GM06990 (cell line): ENCODE data around the gene CERCAM.

Source experiments
- DNase-seq: peaks from one replicate; pipeline ENCODE4 v3.0.0-alpha.2; 2011; ENCODE audit not compliant: insufficient read length; ENCODE audit errors: extremely low read depth
- H3K27me3 ChIP-seq: replicated peaks from 2 replicates; pipeline ENCODE4 v1.6.0; 2011; ENCODE audit warnings: low read length; ENCODE audit not compliant: control insufficient read depth, insufficient read depth
- H3K36me3 ChIP-seq: 2 replicates; pipeline ENCODE4 v1.5.1; 2011; ENCODE audit warnings: low read length; ENCODE audit not compliant: control insufficient read depth, insufficient read depth
- H3K4me3 ChIP-seq: replicated peaks from 2 replicates; pipeline ENCODE4 v1.5.1; 2011; ENCODE audit warnings: low read depth, mild to moderate bottlenecking, control low read depth, low read length
- TF ChIP-seq, protein P1 (sequence below): IDR thresholded peaks from 2 replicates; pipeline ENCODE4 v1.5.1; 2011; ENCODE audit warnings: low read length, control low read depth, mild to moderate bottlenecking, inconsistent platforms; ENCODE audit not compliant: insufficient read depth, poor library complexity, severe bottlenecking

Gene CERCAM

DNA sequence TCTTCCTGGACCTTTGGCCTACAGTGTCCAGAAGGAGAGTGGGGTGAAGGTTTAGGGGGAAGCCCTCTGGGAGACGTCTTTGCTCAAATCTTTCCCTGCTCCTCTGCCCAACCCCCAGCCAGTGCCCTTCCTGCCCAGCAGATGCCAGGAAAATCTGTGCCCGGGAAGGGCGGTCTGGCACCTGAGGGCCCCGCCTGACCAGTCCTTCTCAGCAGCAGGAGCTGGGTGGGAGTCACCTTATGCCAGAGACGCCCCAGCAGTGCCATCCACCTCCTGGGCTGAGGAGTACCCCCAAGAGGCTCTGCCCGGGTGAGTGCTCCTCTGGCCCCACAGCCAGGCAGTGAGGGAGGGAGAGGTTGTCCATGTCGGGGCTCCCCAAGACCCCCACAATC, 14.9 kb upstream of the CERCAM start:
- Histone ChIP-seq H3K36me3 (no peaks in the 10 kb centered on the region), H3K4me3 (no peak overlapping the region), H3K27me3 (no peaks in the 10 kb centered on the region; the same call in none of the 2 replicates)
- no peak for DNase-seq
- TF ChIP-seq, protein P1, sequence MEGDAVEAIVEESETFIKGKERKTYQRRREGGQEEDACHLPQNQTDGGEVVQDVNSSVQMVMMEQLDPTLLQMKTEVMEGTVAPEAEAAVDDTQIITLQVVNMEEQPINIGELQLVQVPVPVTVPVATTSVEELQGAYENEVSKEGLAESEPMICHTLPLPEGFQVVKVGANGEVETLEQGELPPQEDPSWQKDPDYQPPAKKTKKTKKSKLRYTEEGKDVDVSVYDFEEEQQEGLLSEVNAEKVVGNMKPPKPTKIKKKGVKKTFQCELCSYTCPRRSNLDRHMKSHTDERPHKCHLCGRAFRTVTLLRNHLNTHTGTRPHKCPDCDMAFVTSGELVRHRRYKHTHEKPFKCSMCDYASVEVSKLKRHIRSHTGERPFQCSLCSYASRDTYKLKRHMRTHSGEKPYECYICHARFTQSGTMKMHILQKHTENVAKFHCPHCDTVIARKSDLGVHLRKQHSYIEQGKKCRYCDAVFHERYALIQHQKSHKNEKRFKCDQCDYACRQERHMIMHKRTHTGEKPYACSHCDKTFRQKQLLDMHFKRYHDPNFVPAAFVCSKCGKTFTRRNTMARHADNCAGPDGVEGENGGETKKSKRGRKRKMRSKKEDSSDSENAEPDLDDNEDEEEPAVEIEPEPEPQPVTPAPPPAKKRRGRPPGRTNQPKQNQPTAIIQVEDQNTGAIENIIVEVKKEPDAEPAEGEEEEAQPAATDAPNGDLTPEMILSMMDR: no peak

DNA sequence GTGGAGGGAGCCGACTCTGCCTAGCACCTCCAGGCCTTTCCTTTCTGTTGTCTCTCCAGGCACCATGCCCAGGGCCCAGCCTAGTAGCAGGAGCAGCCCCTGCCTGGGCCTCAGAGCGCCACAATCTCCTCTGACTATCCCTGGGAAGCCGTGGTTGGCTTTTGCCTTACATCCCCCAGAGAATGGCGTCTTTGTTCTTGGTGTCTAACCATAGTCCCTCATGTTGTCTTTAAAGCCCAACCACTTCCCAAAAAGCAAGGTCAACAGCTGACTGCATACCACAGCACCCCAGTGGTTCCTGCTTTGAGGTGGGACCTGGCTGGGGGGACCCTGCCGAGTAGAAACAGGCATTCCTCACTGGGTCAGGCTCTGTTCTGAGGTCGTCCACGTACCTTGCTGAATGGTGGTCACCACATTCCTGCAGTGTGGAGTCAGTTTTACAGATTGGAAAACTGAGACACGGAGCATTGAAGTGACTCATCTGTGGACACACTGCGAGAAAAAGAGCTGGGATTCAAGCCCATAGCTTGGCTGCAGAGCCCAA, 13.7 kb upstream of the CERCAM start:
- TF ChIP-seq, protein P1: no peak
- H3K4me3 ChIP-seq: no peak overlapping the region
- H3K27me3 ChIP-seq: no peaks in the 10 kb centered on the region; the same call in none of the 2 replicates
- no peak for DNase-seq
- no peaks in the 10 kb centered on the region for H3K36me3 ChIP-seq

DNA sequence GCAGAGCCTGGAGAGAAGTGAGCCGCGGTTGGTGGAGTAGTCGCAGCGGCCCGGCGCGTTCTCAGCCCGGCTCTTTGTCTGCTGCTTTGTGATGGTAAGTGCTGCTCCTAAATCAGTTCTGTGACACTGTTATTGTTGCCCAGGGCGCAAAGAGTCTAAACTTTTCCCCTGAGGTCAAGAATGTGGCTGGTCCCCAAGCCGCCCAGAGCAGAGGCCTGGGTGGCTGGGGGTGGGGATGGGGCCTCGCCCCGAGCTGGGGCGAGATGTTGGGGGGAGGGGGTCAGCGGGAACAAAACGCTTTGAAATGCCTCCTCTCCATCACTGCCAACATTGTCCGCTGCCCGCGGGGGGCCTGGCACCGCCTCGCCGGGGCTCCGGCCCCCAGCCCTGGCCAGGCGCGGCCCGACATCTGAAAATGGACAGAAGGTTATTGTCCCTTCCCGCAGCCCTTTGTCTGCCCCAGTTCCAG, 11.7 kb upstream of the CERCAM start:
- DNase-seq: no peak
- H3K27me3 ChIP-seq: no peaks in the 10 kb centered on the region; the same call in none of the 2 replicates
- no peak overlapping the region for H3K4me3 ChIP-seq
- TF ChIP-seq, protein P1: no peak
- no peaks in the 10 kb centered on the region for H3K36me3 ChIP-seq

DNA sequence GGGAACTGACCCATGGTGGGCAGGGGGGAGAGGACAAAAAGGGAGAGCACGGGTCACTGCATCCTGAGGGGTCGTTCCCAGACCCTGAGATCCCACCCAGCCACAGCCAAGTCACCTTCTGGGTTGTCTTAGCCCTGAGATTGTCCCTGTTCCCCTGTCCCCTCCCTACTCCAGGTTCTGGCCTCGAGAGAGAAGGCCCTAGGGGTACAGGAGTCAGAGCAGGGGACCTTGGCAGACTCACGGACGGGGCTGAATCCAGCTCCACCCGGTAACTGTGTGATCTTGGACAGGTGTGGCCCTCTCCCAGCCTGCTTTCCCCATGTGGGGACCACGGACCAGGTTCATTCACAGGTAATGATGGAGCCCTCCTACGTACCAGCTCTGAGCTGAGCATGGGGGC, 11.2 kb upstream of the CERCAM start:
- DNase-seq: no peak

DNA sequence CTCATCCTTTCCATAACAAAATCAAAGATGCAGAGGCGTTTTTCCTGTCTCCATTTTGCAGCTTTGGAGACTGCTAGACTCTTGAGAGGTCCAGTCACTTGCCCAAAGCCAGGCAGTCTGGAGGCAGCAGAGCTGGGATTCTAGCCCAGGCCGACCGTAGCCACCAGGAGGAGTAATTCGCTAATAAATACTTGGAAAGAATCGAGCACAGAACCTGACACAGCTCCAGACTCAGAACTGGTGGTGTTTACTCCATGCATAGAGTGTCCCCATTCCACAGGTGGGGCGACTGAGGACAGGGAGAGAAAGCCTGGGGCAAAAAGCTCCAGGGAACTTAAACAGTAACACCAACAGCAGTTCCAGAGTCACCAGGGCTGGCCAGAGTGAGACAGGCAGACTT, 10.7 kb upstream of the CERCAM start:
- no peak for DNase-seq
- Histone ChIP-seq H3K4me3 (no peak overlapping the region), H3K27me3 (no peaks in the 10 kb centered on the region; the same call in none of the 2 replicates), H3K36me3 (no peaks in the 10 kb centered on the region)
- TF ChIP-seq, protein P1: peak; percentile 17

More for the DNA sequence above, 11.2 kb upstream of the CERCAM start:
- Histone ChIP-seq H3K36me3 (no peaks in the 10 kb centered on the region), H3K27me3 (no peaks in the 10 kb centered on the region; the same call in none of the 2 replicates), H3K4me3 (no peak overlapping the region)
- TF ChIP-seq, protein P1: no peak
